HG02571 (cell line): ENCODE measurements around the gene WWP2.

ENCODE experiments used
- ATAC-seq: cut with Tn5 transposase; IDR thresholded peaks from one replicate; pipeline ENCODE4 v1.9.1; 2021; ENCODE audit warnings: mild to moderate bottlenecking, moderate library complexity; ENCODE audit not compliant: unreplicated experiment

Gene WWP2

DNA sequence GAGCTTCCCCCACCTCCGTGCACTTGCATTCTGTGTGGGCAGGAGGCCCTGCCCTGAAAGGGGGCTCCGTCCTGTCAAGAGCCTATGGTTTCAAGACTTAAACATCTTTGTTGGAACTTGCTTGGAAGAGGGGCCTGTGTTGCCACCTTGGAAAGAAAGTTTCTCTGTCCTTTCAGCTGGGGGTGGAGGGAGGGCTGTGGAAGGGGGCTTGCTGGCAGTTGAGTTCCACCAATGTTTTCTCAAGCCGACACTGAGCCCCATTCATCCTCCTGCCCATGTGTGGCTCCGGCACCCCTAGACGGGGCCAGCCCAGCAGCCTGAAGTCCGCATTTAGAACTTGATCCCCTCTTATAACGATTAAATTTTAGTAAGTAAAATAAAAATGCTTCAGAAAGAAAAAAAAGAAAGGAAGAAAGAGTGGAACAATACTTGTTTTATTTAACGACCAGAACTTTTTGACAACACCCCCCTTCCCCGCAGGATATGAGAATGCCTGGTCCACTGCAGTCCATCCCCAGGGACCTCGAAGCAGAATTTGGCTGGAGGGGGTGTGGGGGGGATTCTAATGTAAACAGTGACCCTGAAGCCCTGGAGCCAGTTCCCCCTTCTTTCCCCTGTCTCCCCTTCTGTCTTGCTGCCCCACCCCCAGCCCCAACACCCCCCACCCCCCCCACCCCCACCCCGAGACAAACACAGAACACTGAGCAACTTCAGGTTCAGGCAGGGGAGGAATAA is 162.1 kb downstream of the WWP2 start:
- ATAC-seq, result no peak

- no peak for ATAC-seq
Measured at GRCh38 chr16:69924777-69925191, 162.7 kb downstream of the WWP2 start.

- no peak for ATAC-seq
Measured at GRCh38 chr16:69925311-69925710, 163.2 kb downstream of the WWP2 start.

- no peak for ATAC-seq
Measured at GRCh38 chr16:69926241-69926640, 164.1 kb downstream of the WWP2 start.

- ATAC-seq, result no peak
Measured at GRCh38 chr16:69927056-69927757, 165.1 kb downstream of the WWP2 start.

DNA sequence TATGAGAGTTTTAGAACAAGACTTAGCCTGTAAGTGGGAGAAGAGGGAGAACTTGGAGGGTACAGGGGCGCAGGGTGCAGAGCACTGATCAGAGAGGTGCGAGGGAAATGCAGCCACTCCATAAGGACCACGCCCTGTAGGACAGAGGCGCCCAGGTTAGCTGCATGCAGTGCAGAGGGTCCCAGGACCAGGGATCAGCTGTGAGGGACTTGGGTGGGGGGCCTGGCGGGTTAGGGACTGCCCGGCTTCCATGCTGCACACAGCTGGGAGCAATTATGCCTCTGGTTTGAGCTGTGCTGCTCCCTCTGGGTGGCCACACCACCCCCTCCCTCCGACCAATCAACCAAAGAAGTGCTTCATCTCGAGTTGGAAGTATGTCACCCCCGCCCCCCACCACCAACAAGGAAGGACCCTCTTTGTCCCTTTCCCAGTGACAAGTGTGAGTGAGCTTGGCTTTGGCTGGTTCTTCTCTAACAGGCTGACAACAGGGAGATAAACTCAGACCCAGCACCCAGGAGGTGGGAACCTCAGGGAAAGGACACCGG is 166.8 kb downstream of the WWP2 start:
- no peak for ATAC-seq

- ATAC-seq, result no peak
Measured at GRCh38 chr16:69929480-69929879, 167.3 kb downstream of the WWP2 start.

- no peak for ATAC-seq
Measured at GRCh38 chr16:69930117-69930776, 168.1 kb downstream of the WWP2 start.

GRCh38 chr16:69931631-69932030 is 169.5 kb downstream of the WWP2 start:
- no peak for ATAC-seq

DNA sequence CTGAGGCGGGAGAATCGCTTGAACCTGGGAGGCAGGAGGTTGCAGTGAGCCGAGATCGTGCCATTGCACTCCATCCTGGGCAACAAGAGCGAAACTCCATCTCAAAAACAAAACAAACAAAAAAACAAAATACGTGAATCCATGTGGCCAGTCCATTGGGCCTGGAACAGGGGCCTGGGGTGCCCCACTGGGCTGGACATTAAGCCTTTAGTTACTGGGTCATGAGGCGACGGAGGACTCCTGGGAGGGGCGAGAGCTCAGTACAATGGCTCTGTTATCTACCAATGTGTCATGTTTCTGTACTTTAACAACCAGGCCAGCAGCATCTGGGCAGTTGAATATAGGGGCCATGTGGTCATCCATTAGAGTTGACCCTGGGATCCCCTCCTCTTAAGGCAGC is 170.1 kb downstream of the WWP2 start:
- no peak for ATAC-seq

GRCh38 chr16:69932691-69933392 is 170.7 kb downstream of the WWP2 start:
- no peak for ATAC-seq

DNA sequence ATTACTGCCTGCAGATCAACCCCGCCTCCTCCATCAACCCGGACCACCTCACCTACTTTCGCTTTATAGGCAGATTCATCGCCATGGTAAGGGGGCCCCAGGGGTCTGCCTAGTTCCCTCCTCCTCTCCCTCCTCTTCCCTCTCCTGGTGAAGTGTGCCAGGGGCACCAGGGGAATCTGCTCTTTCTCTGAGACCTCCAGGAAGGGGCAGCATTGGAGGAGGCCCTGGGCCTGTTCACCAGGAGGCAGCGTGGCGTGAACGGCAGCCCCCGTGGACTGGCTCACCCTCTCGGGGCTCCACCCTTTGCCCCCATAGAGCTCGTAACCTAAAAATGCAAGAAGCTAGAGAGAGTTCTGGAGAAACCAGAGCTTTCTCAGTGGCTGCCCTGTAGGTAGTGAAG is 171.9 kb downstream of the WWP2 start:
- ATAC-seq, result no peak

- no peak for ATAC-seq
Measured at GRCh38 chr16:69934751-69935150, 172.6 kb downstream of the WWP2 start.

DNA sequence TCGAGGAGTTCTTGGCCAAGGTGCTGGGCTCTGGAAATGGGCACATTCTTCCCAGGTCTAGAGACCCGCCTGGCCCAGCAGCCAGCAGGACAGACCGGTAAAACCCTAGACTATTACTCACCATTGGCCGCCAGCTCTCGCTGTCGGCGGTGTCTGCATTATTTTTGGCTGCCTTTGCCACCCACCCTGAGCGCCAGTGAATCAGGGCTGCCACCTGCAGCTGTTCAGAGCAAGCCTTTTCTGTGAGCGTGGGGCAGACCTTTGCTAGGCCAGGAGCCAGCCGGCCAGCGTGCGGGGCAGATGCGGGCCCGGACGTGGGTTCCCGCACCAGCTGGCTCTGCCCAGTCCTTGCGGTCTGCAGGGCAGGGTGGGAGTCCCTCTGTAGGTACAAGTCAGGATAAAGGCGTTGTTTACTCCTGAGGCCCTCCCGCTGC is 173.2 kb downstream of the WWP2 start:
- no peak for ATAC-seq

- ATAC-seq, result no peak
Measured at GRCh38 chr16:69935740-69936139, 173.6 kb downstream of the WWP2 start.

DNA sequence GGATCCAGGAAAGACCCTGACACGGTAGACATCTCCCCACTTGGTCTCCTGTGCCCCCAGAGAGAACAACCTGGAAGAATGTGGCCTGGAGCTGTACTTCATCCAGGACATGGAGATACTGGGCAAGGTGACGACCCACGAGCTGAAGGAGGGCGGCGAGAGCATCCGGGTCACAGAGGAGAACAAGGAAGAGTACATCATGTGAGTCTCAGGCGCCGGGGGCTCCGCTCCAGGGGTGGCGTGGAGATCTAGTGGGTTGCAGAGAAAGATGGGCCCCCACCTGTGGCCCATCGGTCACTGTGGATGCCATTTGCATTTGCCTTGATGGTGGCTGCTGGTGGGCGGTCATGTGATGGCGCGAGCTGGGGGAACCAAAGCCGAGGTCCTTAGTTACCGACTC is 174.1 kb downstream of the WWP2 start:
- no peak for ATAC-seq

DNA sequence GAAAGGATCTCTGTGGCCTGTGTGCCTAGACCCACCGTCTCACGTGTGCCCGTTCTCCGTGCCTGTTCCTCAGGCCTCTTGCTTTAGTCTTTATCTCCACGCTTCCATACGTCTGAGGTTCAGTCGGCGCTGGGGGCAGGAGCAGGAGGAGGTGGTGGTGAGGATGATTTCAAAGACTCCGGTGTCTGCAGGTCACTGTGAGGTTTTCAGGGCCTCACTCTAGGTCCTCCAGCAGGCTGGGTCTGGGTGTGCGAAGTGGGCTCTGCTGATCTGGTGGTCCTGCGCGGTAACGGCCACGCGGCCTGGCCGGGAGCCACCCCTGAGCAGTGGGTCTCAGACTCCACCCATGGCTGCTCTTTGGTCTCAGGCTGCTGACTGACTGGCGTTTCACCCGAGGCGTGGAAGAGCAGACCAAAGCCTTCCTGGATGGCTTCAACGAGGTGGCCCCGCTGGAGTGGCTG is 174.6 kb downstream of the WWP2 start:
- ATAC-seq, result no peak

GRCh38 chr16:69937465-69937951 is 175.4 kb downstream of the WWP2 start:
- ATAC-seq, result no peak

- no peak for ATAC-seq
Measured at GRCh38 chr16:69938981-69939820, 177.1 kb downstream of the WWP2 start.
